ENCODE data around the gene SMTNL1. TPM values are rescaled to one million over a fixed set of nuclear protein-coding genes. Genes with fewer than 3 reads are reported as not detected.
"Not testable (repeated sequence)": the region's sequence is repeated elsewhere in the genome, so short reads cannot be mapped to it uniquely, and the experiment has no call there.

SMTNL1 gene
- total RNA-seq, 4 donors from 2014 or later = not detected

GRCh38 chr11:57530596-57531507 is 6.5 kb upstream of the SMTNL1 start, which contains the start of gene TIMM10:
Gene TIMM10, minus strand, starts transcription at chr11:57530754. Its CDS starts 565 bp downstream, at chr11:57530189.
- peak; percentile 97 for ATAC-seq (ENCODE audit: low FRiP score)
- no peak for TF ChIP-seq CTCF (IDR thresholded peaks at IDR 0.05)
- DNase-seq (ENCODE audit: low spot score) = peak; percentile 64

GRCh38 chr11:57534449-57534848 is 2.9 kb upstream of the SMTNL1 start:
- not testable (repeated sequence) for ATAC-seq (ENCODE audit: low FRiP score); DNase-seq (ENCODE audit: low spot score)

- ATAC-seq (ENCODE audit: low FRiP score) = no peak
- DNase-seq (ENCODE audit: low spot score) = no peak
- no peak for TF ChIP-seq CTCF (IDR thresholded peaks at IDR 0.05)
Observed at GRCh38 chr11:57539342-57539741, 1.9 kb downstream of the SMTNL1 start.

- no peak for TF ChIP-seq CTCF (IDR thresholded peaks at IDR 0.05)
- no peak for DNase-seq (ENCODE audit: low spot score)
- ATAC-seq (ENCODE audit: low FRiP score) = no peak
Observed at GRCh38 chr11:57541169-57541568, 3.8 kb downstream of the SMTNL1 start.

GRCh38 chr11:57542582-57542981 is 5.2 kb downstream of the SMTNL1 start:
- TF ChIP-seq CTCF (IDR thresholded peaks at IDR 0.05) = no peak
- no peak for DNase-seq (ENCODE audit: low spot score)
- no peak for ATAC-seq (ENCODE audit: low FRiP score)

GRCh38 chr11:57543593-57543992 is 6.2 kb downstream of the SMTNL1 start:
- no peak for TF ChIP-seq CTCF (IDR thresholded peaks at IDR 0.05)
- ATAC-seq (ENCODE audit: low FRiP score) = no peak
- no peak for DNase-seq (ENCODE audit: low spot score)

GRCh38 chr11:57544566-57544965 is 7.2 kb downstream of the SMTNL1 start:
- TF ChIP-seq CTCF (IDR thresholded peaks at IDR 0.05) = no peak
- ATAC-seq (ENCODE audit: low FRiP score) = no peak

More at GRCh38 chr11:57544566-57544965, 7.2 kb downstream of the SMTNL1 start:
- no peak for DNase-seq (ENCODE audit: low spot score)
